BE2C (cell line): ENCODE results near the gene PSMB8.

Experiments
- DNase-seq: peaks from one replicate; pipeline ENCODE4 v3.0.0-alpha.2; 2020
- H3K27me3 ChIP-seq: fragments of 250-450 bp; sonication (Bioruptor Pico); 2 replicates; pipeline ENCODE4 v1.5.1; 2020; ENCODE audit warnings: mild to moderate bottlenecking
- H3K36me3 ChIP-seq: fragments of 250-450 bp; sonication (Bioruptor Pico); 2 replicates; pipeline ENCODE4 v1.5.1; 2020; ENCODE audit warnings: mild to moderate bottlenecking
- H3K4me1 ChIP-seq: fragments of 250-450 bp; sonication (Bioruptor Pico); 2 replicates; pipeline ENCODE4 v1.5.1; 2020
- H3K4me3 ChIP-seq: 2 replicates; pipeline ENCODE4 v1.5.1; 2011; ENCODE audit warnings: low read depth, low read length
- H3K9me3 ChIP-seq: fragments of 250-450 bp; sonication (Bioruptor Pico); 2 replicates; pipeline ENCODE4 v1.5.1; 2020
- TF ChIP-seq, protein P1 (sequence below): IDR thresholded peaks from 2 replicates; pipeline ENCODE4 v1.5.1; 2012; ENCODE audit warnings: mild to moderate bottlenecking, low read depth, low read length

The PSMB8 gene

GRCh38 chr6:32854376-32855178, 10.7 kb upstream of the PSMB8 start:
- Histone ChIP-seq H3K27me3 (peaks cover 100% of the 10 kb centered on the region), H3K9me3 (no peaks in the 10 kb centered on the region), H3K4me3 (peak overlapping the region; percentile 63), H3K36me3 (no peaks in the 10 kb centered on the region), H3K4me1 (no peaks in the 10 kb centered on the region)
- TF ChIP-seq, protein P1, sequence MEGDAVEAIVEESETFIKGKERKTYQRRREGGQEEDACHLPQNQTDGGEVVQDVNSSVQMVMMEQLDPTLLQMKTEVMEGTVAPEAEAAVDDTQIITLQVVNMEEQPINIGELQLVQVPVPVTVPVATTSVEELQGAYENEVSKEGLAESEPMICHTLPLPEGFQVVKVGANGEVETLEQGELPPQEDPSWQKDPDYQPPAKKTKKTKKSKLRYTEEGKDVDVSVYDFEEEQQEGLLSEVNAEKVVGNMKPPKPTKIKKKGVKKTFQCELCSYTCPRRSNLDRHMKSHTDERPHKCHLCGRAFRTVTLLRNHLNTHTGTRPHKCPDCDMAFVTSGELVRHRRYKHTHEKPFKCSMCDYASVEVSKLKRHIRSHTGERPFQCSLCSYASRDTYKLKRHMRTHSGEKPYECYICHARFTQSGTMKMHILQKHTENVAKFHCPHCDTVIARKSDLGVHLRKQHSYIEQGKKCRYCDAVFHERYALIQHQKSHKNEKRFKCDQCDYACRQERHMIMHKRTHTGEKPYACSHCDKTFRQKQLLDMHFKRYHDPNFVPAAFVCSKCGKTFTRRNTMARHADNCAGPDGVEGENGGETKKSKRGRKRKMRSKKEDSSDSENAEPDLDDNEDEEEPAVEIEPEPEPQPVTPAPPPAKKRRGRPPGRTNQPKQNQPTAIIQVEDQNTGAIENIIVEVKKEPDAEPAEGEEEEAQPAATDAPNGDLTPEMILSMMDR = no peak
- DNase-seq = no peak

GRCh38 chr6:32853541-32854375, 9.9 kb upstream of the PSMB8 start, which contains the start of the genes PSMB9 and TAP1:
PSMB9 (plus strand) TSS chr6:32854192; CDS start chr6:32854230, 38 bp downstream.
TAP1 (minus strand) TSS chr6:32853704; CDS start chr6:32853636, 68 bp downstream.
- Histone ChIP-seq H3K27me3 (peaks cover 96% of the 10 kb centered on the region), H3K4me1 (no peaks in the 10 kb centered on the region), H3K36me3 (no peaks in the 10 kb centered on the region), H3K9me3 (no peaks in the 10 kb centered on the region), H3K4me3 (peak within 1 kb of the TSS; percentile 63)
- DNase-seq = peak; percentile 81
- TF ChIP-seq, protein P1 = peak; percentile 77

DNA sequence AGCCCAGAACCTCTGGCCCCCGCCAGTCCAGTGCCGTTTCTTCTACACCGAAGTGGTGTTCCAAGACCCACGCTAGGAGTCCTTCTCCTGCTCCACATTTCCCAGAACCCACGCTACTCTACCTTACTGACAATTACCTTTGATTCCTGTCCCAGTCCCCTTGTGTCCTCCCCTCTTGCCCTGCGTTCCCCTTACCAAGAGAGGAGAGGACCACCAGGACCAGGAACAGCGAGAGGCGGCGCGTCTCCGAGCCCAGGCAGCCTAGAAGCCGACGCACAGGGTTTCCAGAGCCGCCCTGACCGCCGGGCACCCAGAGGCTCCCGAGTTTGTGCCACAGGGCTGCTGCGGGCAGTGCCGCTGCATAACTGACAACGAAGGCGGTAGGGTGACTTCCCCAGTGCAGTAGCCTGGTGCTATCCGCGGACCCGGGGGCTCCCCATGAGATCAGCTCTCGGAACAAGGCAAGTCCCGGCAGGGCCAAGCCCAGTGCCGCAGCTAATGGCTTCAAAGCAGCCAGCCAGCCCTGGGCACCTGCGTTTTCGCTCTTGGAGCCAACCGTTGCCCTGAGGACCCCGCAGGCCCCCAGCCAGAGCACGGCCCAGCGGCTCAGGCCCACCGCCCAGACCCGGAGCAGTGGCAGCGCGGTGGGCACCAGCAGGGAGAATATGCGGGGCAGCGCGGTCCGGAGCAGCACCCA, 9.1 kb upstream of the PSMB8 start:
- H3K4me3 ChIP-seq = peak overlapping the region; percentile 63
- no peaks in the 10 kb centered on the region for H3K4me1 ChIP-seq
- TF ChIP-seq, protein P1 = no peak
- H3K9me3 ChIP-seq = no peaks in the 10 kb centered on the region
- DNase-seq = no peak
- no peaks in the 10 kb centered on the region for H3K36me3 ChIP-seq
- peaks cover 96% of the 10 kb centered on the region for H3K27me3 ChIP-seq

- peaks cover 96% of the 10 kb centered on the region for H3K27me3 ChIP-seq
- DNase-seq = no peak
- TF ChIP-seq, protein P1 = no peak
- H3K4me3 ChIP-seq = no peak overlapping the region
- no peaks in the 10 kb centered on the region for H3K36me3 ChIP-seq
- H3K9me3 ChIP-seq = no peaks in the 10 kb centered on the region
- no peaks in the 10 kb centered on the region for H3K4me1 ChIP-seq
Measured at GRCh38 chr6:32852018-32852843, 8.4 kb upstream of the PSMB8 start.

GRCh38 chr6:32851025-32851424, 7.2 kb upstream of the PSMB8 start:
- no peak overlapping the region for H3K4me3 ChIP-seq
- no peaks in the 10 kb centered on the region for H3K4me1 ChIP-seq
- TF ChIP-seq, protein P1 = no peak
- DNase-seq = no peak
- H3K36me3 ChIP-seq = no peaks in the 10 kb centered on the region
- H3K9me3 ChIP-seq = no peaks in the 10 kb centered on the region
- H3K27me3 ChIP-seq = peaks cover 92% of the 10 kb centered on the region
